Transverse colon (tissue), 4 donors: ENCODE measurements around the gene FGGY.

Source experiments
- CTCF ChIP-seq, 5 experiments: fragments of 200-600 bp in 3 of 5; fragments of 450-650 bp in 2 of 5; sonication (generic) in 3 of 5; IDR thresholded peaks; 1 replicate in 2 of 5; 2 replicates in 3 of 5; pipeline ENCODE4 v1.5.1; 2016 to 2017; ENCODE audit warnings: antibody characterized with exemption in 5 of 5, inconsistent platforms in 3 of 5, mild to moderate bottlenecking in 2 of 5, moderate library complexity in 1 of 5
- POLR2A ChIP-seq: fragments of 450-650 bp; IDR thresholded peaks from one replicate; pipeline ENCODE4 v1.6.1; 2016; ENCODE audit warnings: antibody characterized with exemption, mild to moderate bottlenecking, moderate library complexity
- POLR2AphosphoS5 ChIP-seq, 3 donors: sonication (generic); formaldehyde crosslinking; IDR thresholded peaks; one replicate each; pipeline ENCODE4 v1.6.1; 2016; ENCODE audit warnings: antibody characterized with exemption in 3 of 3

- TF ChIP-seq POLR2A: no peak
- TF ChIP-seq CTCF (IDR thresholded peaks at IDR 0.05): no peak
- TF ChIP-seq POLR2AphosphoS5 (IDR thresholded peaks at IDR 0.05): no peak
Measured at GRCh38 chr1:59474496-59474895, 177.6 kb downstream of the FGGY start.
